ENCODE data around the gene ACSM6. TPM values are rescaled to one million over a fixed set of nuclear protein-coding genes. Genes with fewer than 3 reads are reported as not detected.

The ACSM6 gene
- total RNA-seq, 2 donors from 2014 or later, result not detected

Other genes with a start within 250 kb of the ACSM6 start
- 1 to 10 TPM in 1 of 2 donors, under 1 TPM in 1; 0.82 to 3.6 TPM for gene CYP2C8, start 124.7 kb upstream of the ACSM6 start, total RNA-seq
- gene PDLIM1, start 96.8 kb downstream of the ACSM6 start, total RNA-seq, result 100 to 1,000 TPM; 342 to 417 TPM